SKM-1 (cell line): ENCODE measurements around the gene PF4V1.
"Not testable (repeated sequence)": the region's sequence is repeated elsewhere in the genome, so short reads cannot be mapped to it uniquely, and the experiment has no call there.

Experiments
- DNase-seq: peaks from one replicate; lab custom pipeline; 2025; ENCODE audit not compliant: unreplicated experiment; lab: John Stamatoyannopoulos, UW

PF4V1 gene

GRCh38 chr4:73869130-73870055, 16.3 kb downstream of the PF4V1 start, which contains the start of gene CXCL1:
CXCL1 (plus strand) TSS chr4:73869393; CDS start chr4:73869471, 78 bp downstream.
- no peak for DNase-seq

- DNase-seq, result peak; percentile 45
Measured at GRCh38 chr4:73870260-73870659, 17.2 kb downstream of the PF4V1 start.

DNA sequence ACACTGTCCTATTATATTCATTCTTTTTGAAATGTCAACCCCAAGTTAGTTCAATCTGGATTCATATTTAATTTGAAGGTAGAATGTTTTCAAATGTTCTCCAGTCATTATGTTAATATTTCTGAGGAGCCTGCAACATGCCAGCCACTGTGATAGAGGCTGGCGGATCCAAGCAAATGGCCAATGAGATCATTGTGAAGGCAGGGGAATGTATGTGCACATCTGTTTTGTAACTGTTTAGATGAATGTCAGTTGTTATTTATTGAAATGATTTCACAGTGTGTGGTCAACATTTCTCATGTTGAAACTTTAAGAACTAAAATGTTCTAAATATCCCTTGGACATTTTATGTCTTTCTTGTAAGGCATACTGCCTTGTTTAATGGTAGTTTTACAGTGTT, 17.7 kb downstream of the PF4V1 start:
- no peak for DNase-seq

DNA sequence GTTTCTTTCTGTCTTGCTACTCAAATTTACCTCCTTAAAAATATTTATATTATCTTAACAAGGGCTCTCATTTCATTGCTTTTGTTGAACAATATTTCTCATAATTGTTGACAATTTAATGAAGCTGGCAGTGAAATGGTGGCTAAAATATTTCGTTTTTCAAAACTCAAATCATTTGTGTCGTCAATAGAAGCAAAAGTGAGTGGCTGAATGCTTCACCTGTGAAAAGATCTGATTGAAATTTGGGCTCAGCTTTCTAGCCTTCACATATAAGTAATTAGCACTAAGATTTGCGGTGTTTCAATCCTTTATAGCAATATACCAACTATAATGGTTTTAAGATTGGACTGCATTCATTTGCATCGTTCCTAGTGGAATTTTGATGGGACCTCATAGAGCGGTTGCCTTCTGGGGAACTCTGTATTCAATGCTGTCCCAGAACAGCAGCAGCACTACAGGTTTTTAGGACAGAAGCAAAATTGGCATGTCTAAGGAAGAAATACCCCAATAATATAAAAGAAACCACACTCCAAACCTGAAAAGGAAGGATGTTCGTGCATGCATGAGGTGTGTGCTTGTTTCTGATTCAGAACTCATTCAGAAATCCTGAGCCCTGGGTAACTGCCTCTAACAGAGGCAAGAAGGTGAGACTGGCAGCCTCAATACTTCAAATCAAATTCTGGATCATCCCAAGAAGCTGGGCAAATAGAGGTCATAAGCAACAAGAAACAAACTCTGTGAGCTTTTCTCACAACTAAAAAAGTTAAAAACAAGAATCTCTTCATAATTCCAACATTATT, 18.6 kb downstream of the PF4V1 start:
- DNase-seq, result no peak

DNA sequence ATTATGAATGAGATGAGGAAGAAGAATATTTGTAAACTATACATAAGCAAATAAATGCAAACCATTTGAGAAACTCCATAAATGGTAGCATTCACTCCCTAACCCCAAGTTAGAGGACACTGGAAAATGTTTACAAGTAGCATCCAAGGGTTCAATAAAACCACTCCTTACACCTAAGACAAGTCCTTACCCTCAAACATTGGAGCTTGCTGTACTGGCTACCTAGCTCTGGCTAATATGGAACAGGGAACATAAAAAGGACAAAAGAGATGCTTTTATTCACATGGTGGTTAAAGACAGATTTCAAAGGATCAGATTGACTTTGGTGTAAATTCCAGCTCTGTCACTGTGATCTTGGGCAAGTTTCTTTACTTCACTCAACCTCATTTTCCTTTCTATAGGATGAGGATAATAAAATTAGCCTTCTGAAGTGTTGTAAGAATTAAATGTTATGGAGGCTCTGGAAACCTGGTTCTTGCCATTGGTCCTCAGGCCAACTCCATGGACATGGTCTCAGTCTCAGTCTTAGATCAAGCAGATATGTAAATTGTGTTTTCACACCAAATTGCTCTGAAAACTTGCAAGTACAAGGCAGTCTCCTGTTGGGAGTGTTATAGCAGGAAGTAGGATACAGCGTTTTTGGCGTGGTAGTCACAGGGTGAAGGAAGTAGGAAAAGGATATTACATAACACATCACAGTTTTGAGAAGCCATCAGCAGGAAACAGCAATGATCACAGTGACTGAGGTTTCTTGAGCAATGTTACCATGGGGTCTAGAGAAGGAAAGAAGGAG, 19.4 kb downstream of the PF4V1 start:
- peak; percentile 98 for DNase-seq

- DNase-seq, result no peak
Measured at GRCh38 chr4:73874386-73874785, 21.3 kb downstream of the PF4V1 start.

GRCh38 chr4:73875401-73875800, 22.3 kb downstream of the PF4V1 start:
- DNase-seq, result no peak

DNA sequence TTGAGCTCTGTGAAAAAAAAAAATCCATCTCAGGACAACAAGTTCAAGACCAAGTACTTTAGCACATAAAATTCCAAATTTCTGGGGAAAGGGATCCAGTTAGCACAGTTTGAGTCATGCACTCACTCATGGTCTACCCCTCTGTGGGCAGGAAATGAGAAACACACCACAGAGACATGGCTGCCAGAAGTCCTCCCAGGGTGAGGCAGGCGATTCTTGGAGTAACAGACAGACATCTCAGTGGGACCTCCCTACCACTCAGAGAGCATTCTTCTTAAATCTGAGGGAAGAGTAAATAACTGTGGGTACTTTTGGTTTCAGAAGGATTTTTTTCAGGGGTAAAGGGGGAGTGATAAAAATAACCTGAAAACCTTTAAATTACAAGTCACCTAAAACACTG, 30.2 kb downstream of the PF4V1 start:
- no peak for DNase-seq

DNA sequence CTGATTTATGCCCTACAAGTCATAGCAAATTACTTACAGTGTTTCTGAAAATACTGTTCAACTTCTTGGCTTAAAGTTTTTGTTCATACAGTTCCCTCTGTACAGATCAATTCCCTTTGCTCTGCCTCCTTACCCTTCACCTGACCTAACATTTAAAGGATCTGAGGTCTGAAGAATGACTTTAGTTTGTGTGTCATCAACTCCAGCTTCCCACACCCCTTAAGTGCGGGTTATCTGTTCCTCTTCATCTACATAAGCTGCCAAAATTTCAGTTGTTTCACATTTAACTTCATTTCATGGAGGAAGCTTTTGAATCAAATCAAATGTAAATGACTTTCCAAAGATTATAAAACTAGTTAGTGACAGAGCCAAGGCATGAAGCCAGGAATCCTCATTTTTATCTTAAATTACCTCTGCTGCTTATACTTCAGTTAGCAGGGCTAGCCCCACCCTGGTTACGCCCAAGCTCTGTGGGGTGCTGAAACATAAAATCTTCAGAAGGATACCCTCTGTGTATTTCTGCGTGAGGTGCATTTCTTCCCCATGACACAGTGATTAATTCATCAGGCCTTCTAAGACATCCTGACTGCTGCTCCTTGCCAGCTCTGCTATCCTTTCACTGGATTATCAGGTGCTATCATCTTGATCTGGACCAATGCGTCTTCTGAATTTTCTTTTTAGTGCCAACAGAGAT, 32.6 kb downstream of the PF4V1 start:
- no peak for DNase-seq

GRCh38 chr4:73891326-73891725, 38.2 kb downstream of the PF4V1 start:
- DNase-seq, result no peak

DNA sequence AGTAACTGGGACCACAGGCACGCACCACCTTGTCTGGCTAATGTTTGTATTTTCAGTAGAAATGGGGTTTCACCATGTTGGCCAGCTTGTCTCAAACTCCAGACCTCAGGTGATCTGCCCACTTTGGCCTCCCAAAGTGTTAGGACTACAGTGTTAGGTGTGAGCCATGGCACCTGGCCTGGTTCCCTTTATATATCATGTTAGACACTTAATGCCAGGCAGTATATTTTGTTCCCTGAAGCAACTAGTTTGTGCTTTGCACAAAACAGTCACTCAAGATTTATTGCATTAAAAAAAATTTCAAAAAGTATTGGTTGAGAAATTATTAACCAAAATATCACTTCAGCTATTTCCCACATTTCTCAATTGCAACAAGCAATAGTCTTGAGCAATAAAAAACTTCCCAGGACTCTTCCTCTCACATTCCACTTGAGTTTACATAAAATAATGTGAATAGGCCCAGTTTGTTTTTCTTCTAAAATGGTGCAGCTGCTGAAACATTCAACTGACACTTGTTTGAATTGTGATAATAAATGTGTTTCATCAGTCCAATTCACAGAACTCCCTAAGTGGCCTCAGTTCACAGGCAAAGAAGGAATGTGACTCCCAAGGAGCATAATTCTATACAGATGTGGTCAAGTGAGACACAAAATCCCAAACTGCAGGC, 38.8 kb downstream of the PF4V1 start:
- no peak for DNase-seq

DNA sequence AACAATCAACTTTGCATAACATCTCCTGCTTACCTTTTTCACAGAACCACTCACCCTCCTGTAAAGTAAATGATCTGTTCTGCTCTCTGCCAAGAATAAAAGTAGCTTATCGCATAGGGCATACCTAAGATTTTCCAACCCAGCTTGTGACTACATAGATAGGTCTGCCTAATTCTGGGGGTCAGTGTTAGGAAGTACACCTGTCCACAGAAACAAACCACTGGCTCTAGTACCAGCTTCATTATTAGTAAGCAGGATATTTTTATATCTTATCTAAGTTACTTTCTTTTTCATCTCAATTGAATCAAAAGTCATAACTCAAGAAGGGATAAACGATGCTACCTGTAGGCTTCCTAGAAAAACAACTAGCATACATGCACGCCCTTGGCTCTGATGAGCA, 39.9 kb downstream of the PF4V1 start:
- DNase-seq, result no peak

DNA sequence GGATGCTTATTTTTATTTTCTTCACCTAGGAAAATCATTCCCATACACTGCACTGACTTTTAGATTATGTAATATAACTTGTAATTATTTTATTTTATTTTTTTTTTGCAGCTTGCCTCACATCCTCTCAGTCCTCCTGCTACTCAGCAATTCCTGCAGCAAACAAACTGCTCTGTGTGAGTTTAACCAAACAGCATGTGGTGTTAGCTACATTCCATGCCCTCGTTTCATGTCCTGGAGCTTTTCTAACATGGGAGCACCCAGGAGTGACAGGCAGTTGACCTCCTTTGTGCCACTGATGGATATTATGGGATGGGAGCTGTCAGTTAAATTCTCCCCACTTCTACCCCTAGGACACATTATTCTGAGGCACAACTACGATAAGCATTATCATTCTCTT, 40.9 kb downstream of the PF4V1 start:
- no peak for DNase-seq

- no peak for DNase-seq
Measured at GRCh38 chr4:73895201-73896175, 42.4 kb downstream of the PF4V1 start.

GRCh38 chr4:73896416-73896815, 43.3 kb downstream of the PF4V1 start:
- DNase-seq, result no peak

- DNase-seq, result no peak
Measured at GRCh38 chr4:73897380-73898136, 44.5 kb downstream of the PF4V1 start.

DNA sequence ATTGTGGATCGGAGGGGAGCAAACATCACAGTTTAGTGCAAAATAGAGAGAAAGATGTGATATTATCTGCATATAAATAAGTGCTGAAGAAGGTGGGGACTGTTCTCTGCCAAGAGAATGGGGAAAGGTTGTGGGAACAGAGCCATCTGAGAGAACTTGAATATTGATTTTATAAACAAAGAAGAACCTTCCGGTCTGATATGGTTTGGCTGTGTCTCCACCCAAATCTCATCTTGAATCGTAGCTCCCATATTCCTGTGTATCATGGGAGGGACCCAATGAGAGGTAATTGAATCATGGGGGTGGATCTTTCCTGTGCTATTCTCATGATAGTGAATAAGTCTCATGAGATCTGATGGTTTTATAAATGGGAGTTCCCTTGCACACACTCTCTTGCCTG, 46.2 kb downstream of the PF4V1 start:
- not testable (repeated sequence) for DNase-seq

DNA sequence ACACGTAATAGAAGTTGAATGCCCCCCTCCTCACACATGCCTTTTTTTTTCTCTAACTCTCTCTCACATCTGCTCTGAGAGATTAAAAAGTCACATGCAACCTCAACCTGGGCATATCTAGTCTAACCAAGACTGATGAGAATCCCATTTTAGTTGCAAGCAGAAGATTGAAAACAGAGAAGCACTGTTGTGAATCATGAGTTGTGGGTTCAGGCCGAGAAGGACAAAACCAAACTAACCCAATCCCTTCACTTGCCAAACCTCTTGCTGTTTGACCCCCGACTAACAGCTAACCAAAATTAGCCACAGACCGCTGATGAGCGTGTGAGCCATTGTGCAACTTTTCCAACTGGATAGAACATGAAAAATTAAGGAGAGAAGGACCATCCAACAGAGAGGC, 47.9 kb downstream of the PF4V1 start:
- no peak for DNase-seq
